PFSK-1 (cell line): ENCODE data around the gene DIP2B.

Source experiments
- FOXP2 ChIP-seq: optimal IDR thresholded peaks from 2 replicates; pipeline ENCODE3; 2011; ENCODE audit warnings: borderline replicate concordance, control low read depth, inconsistent platforms; ENCODE audit not compliant: insufficient read depth; ENCODE audit errors: extremely low read length, extremely low read depth
- POLR2AphosphoS5 ChIP-seq: IDR thresholded peaks from 2 replicates; pipeline ENCODE4 v1.6.1; 2012; ENCODE audit warnings: low read depth, mild to moderate bottlenecking, control low read depth, low read length, moderate library complexity
- SIN3A ChIP-seq: IDR thresholded peaks from 2 replicates; pipeline ENCODE4 v1.6.1; 2012; ENCODE audit warnings: mild to moderate bottlenecking, low read length, moderate library complexity, borderline replicate concordance; ENCODE audit not compliant: insufficient read depth
- TAF1 ChIP-seq: IDR thresholded peaks from 2 replicates; pipeline ENCODE4 v1.6.1; 2012; ENCODE audit warnings: low read length, control low read depth, borderline replicate concordance; ENCODE audit not compliant: insufficient read depth
- TF ChIP-seq, protein P1 (sequence below), 2 experiments: IDR thresholded peaks; 2 replicates each; pipeline versions ENCODE4 v1.6.1 to v1.8.0; 2011 to 2012; ENCODE audit warnings: low read depth in 2 of 2, low read length in 2 of 2, control low read depth in 1 of 2, inconsistent platforms in 1 of 2, mild to moderate bottlenecking in 1 of 2, moderate library complexity in 1 of 2; ENCODE audit not compliant: insufficient read depth in 1 of 2

Gene DIP2B

DNA sequence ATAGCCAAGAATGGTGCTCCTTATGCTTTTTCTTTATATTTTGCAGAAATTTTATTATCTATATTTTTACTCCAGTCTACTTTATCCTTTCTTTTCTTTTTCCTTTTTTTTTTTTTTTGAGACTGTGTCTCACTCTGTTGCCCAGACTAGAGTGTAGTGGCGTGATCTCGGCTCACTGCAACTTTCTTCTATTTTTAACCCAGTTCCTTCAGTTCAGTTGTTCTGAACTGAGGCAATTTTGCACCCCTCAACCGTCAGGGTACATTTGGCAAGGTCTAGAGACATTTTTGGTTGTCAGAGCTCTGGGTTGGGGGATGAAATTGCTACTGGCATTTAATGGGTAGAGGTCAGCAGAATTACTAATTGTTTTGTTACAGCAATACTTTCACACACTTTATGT lies 75.7 kb downstream of the DIP2B start:
- TF ChIP-seq FOXP2, result no peak
- TF ChIP-seq, protein P1, sequence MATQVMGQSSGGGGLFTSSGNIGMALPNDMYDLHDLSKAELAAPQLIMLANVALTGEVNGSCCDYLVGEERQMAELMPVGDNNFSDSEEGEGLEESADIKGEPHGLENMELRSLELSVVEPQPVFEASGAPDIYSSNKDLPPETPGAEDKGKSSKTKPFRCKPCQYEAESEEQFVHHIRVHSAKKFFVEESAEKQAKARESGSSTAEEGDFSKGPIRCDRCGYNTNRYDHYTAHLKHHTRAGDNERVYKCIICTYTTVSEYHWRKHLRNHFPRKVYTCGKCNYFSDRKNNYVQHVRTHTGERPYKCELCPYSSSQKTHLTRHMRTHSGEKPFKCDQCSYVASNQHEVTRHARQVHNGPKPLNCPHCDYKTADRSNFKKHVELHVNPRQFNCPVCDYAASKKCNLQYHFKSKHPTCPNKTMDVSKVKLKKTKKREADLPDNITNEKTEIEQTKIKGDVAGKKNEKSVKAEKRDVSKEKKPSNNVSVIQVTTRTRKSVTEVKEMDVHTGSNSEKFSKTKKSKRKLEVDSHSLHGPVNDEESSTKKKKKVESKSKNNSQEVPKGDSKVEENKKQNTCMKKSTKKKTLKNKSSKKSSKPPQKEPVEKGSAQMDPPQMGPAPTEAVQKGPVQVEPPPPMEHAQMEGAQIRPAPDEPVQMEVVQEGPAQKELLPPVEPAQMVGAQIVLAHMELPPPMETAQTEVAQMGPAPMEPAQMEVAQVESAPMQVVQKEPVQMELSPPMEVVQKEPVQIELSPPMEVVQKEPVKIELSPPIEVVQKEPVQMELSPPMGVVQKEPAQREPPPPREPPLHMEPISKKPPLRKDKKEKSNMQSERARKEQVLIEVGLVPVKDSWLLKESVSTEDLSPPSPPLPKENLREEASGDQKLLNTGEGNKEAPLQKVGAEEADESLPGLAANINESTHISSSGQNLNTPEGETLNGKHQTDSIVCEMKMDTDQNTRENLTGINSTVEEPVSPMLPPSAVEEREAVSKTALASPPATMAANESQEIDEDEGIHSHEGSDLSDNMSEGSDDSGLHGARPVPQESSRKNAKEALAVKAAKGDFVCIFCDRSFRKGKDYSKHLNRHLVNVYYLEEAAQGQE (IDR thresholded peaks at IDR 0.05; ENCODE audit: insufficient read depth in 1 of 2, low read depth in 2 of 2, low read length in 2 of 2), result no peak
- TF ChIP-seq POLR2AphosphoS5, result no peak
- TF ChIP-seq TAF1, result no peak
- TF ChIP-seq SIN3A, result no peak

DNA sequence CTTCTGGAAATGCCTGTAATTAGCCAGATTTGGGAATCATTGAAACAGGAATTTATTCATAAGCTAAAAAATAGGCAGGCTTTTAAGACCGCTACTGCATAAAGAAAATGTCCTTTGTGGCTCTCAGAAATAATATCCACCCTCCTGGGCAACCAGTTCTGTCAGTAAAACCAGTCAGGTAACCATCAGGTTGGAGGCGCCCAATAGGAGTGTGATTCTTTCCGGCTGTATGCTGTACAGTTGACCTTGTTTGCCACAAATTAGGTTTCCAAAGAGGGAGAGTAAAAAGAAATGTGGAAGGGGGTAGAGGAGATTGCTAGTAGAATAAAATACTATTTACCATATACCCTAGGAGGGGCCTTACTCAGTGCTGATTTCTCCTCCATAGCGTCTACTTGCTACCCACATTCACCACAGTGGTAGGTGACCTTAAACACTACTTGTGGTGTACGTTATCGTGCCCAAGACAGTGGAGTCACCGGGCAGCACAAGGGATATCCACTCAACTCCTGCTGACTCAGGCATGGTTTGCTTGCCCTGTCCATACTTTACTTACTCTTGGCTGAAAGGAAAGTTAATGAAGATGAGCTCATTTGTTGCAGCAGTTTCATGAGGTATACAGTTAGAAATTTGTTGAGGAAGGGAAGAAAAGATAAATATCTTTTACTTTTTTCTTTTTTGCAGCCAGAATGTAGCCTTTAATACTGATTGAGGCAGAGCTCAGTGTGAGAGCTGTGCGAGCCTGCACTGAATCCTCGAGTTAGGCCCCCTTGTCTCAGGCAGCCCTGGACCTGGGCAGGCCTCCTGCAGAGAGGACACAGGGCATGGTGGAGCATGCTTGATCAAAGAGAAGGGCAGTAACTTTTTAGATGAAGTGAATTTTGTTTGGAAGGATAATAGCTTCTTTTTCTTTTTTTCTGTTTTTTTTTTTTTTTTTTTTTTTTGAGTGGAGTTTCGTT lies 76.7 kb downstream of the DIP2B start:
- TF ChIP-seq POLR2AphosphoS5 (no peak), FOXP2 (no peak), SIN3A (no peak), TAF1 (no peak)
- TF ChIP-seq, protein P1 (IDR thresholded peaks at IDR 0.05; ENCODE audit: insufficient read depth in 1 of 2, low read depth in 2 of 2, low read length in 2 of 2), result no peak

DNA sequence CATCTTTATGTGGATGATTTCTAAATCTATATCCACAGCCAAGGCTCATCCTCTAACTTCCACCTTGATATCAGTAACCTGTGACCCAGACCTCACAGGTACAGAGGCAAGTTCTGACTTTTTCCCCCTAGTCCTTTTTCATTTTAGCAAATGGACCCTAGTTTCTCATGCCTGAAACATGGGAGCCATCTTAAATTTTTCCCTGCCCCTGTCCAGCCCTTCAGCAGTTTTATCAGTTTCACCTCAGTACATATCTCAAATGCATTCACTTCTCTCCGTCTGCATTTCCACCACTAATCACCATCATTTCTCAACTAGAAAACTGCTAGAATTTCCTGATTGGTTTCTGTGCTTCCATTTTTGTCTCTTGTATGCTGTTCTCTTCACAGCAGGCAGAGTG lies 79.3 kb downstream of the DIP2B start:
- TF ChIP-seq TAF1 (no peak), SIN3A (no peak), POLR2AphosphoS5 (no peak), FOXP2 (no peak)
- TF ChIP-seq, protein P1 (IDR thresholded peaks at IDR 0.05; ENCODE audit: insufficient read depth in 1 of 2, low read depth in 2 of 2, low read length in 2 of 2), result peak in 1 of 2 experiments; percentile 63; a peak in 2 of 4 replicates

DNA sequence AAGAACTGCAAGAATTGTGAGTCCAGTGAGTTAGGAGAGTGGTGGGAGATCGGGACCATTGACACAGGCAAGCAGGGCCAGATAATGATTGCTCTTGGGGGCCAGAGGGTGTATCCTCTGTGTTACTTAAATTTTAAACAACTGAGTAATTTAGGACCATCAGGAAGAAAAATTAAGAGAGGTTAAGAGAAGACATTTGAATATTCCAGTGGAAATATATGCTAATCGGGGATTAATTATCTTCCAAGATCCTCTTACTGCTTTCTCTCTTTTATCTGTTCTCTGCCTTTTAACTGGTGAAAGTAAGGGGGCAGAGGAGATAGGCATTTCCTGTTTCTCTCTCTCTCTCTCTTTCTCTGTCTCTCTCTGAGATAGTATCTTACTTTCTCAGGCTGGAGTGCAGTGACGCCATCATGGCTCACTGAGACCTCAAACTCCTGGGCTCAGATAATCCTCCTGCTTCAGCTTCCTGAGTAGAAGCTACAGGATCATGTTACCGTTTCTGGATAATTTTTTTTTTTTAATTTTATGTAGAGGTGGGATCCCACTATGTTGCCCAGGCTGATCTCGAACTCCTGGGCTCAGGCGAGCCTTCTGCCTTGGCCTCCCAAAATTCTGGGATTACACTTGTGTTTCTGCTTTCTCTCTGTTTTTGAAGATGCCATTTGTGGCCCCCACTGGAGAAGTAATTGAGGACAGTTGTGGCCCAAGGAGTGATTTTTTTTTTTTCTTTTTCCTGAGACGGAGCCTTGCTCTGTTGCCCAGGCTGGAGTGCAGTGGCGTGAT lies 85.1 kb downstream of the DIP2B start:
- no peak for TF ChIP-seq FOXP2
- 0 out of 2 replicates have a peak, but pooled peaks have one; percentile 61 for TF ChIP-seq SIN3A
- TF ChIP-seq, protein P1 (IDR thresholded peaks at IDR 0.05; ENCODE audit: insufficient read depth in 1 of 2, low read depth in 2 of 2, low read length in 2 of 2), result 0 out of 4 replicates have a peak, but pooled peaks of 1 of the 2 experiments have one; percentile 17
